GM18909 (cell line): ENCODE measurements around the gene MRPL1.
"Not testable (repeated sequence)": the region's sequence is repeated elsewhere in the genome, so short reads cannot be mapped to it uniquely, and the experiment has no call there.

Experiments
- ATAC-seq: cut with Tn5 transposase; IDR thresholded peaks from one replicate; pipeline ENCODE4 v1.9.1; 2021; ENCODE audit warnings: mild to moderate bottlenecking; ENCODE audit not compliant: unreplicated experiment, poor library complexity

MRPL1 gene

DNA sequence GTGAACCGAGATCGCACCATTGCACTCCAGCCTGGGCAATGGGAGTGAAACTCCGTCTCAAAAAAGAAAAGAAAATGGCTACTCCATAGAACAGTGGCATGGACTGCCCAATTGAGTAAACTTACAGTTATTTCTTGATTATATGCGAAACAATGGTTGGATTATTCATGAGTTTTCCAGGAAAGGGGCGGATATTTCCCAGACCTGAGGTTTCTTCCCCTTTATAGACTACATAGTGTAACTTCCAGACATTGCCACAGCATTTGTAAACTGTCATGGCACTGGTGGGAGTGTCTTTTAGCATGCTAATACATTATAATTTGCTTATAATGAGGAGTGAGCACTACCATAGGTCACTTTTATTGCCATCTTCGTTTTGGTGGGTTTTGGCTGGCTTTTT lies 14.1 kb upstream of the MRPL1 start:
- no peak for ATAC-seq

DNA sequence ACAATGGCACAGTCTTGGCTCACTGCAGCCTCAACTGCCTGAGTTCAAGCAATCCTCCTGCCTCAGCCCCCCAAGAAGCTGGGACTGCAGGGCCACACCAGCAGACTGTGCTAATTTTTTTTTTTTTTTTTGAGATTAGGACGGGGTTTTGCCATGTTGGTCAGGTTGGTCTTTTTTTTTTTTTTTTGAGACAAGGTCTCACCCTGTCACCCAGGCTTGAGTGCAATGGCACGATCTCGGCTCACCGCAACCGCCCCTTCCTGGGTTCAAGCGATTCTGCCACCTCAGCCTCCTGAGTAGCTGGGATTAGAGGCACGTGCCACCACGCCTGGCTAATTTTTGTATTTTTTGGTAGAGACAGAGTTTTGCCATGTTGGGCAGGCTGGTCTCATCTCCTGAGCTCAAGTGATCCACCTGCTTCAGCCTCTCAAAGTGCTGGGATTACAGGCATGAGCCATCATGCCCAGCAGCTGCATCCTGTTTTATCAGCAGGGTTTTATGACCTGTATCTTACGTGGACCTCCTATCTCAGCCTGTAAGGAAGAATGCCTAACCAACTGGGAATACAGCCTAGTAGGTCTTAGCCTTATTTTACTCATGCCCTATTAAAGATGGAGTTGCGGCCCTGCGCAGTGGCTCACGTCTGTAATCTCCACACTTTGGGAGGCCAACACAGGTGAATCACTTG lies 13.2 kb upstream of the MRPL1 start:
- ATAC-seq: no peak

DNA sequence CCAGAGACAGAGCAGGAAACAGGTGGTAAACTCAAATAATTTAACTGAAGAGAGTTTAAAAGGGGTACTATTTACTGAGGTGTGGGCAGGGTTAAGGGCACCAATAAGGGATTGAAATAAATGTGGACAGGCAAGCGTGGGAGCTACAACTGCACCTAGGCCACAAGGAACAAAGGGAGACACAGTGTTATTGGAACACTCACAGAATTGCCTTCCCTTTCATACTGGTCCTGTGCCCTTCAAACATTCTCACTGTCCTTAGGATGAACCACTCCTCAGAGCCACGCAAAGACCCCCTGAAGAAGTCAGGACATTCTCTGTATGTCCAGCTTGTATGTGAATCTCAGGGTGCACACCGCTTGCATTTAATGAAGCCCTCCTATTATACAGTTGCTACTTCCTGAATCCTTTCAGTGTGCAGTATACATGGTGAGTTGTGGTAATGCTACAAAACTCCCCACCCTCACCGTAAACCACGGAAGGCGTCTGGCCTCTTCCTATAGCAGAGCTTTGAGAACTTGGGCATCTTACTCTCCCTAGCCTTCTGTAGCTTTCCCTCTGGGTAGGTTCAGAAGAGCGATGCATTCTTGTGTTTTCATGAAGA lies 9.6 kb upstream of the MRPL1 start:
- peak; percentile 95 for ATAC-seq

GRCh38 chr4:77854431-77855111 lies 8.1 kb upstream of the MRPL1 start:
- no peak for ATAC-seq

DNA sequence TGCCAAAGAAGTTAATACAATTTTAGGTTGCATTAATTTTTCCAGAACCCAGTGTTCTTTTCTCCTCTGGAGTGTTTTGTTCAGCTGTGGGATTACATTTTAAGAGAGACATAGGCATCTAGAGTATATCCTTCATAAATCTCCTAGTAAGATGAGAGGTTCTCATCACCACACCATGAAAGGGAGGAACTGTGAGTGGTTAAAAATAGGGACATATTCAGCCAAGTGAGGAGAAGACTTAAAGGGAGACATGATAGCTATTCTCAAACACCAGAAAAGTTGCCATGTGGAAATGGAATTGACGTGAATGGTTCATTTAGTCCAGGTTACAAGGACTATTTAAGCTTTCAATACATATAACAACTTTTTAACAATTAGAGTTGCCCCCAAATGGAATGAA lies 6.5 kb upstream of the MRPL1 start:
- no peak for ATAC-seq

DNA sequence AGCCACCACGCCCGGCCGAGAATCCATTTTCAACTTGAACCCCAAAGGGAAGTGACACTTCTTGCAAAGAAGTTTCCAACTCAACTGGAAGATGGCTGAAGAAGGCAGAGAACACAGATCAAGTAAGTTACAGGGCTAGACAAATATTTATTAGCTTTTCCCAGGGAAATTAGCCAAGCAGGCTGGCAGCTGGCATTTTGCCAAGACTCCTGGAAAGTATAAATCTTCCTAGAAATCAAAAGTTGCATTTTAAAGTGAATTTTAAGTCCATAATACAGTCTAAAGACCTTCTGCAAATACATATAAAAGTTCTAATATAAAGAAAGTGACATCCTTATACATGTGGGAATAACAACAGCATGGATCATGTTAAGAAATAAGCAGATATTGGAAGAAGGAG lies 3.4 kb upstream of the MRPL1 start:
- no peak for ATAC-seq

GRCh38 chr4:77861495-77861894 lies 1.1 kb upstream of the MRPL1 start:
- ATAC-seq: no peak

- not testable (repeated sequence) for ATAC-seq
These were observed 711 bp downstream of the MRPL1 start for GRCh38 chr4:77863341-77863740.

DNA sequence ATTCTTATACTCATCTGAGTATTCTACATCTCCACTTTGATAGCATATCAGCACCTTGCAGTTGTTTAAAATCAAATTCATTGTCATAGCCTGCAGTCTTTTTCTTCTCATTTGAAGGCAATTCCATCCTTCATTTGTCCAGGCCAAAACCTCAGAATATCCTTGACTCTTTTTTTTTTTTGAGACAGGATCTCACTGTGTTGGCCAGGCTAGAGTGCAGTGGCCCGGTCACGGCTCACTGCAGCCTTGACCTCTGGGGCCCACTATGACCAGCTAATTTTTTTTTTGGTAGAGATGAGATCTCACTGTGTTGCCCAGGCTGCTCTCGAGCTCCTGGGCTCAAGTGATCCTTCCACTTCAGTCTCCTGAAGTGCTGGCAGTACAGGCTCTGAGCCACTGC lies 2.6 kb downstream of the MRPL1 start:
- ATAC-seq: no peak

DNA sequence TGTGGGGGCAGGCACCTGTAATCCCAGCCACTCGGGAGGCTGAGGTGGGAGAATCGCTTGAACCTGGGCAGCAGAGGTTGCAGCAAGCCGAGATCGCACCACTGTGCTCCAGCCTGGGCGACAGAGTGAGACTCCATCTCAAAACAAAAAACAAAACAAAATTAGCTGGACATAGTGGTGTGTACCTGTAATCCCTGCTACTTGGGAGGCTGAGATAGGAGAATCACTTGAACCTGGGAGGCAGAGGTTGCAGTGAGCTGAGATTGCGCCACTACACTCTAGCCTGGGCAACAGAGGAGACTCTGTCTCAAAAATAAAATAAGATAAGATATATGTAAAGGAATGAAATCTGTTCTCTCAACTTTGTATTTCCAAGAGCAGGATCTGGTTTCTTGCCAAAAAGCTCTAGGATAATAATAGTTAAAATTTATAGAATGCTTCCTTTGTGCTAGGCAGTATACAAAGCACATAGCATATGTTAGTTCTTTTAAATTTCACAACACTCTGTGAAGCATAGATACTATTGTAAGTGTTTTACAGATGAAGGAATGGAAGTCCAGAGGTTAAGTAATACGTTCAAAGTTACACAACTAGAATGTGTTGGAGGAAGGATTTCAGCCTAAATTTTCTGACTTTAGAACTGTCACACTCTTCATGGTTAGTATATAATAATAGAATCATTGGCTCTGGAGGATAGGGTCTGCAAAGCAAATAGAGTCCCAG lies 10.3 kb downstream of the MRPL1 start:
- ATAC-seq: no peak

- no peak for ATAC-seq
These were observed 14.5 kb downstream of the MRPL1 start for GRCh38 chr4:77877167-77877566.

- no peak for ATAC-seq
These were observed 15.3 kb downstream of the MRPL1 start for GRCh38 chr4:77877771-77878565.

DNA sequence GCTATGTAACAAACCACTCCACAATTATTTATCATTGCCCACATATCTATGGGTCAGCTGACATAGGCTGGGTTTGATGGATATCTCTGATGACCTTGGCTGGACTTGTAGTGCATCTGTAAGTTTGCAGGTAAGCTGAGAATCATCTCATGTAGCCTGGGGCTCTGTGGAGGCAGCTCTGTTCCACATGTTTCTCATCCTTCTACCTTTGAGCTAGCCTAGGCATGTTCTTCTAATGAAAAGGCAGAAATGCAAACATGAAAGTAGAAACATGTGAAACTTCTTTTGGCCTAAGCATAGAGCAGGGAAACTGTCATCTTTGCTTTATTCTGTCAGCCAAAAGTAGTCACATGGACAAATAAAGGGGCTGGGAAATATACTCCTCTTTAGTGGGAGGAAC lies 18.2 kb downstream of the MRPL1 start:
- no peak for ATAC-seq

DNA sequence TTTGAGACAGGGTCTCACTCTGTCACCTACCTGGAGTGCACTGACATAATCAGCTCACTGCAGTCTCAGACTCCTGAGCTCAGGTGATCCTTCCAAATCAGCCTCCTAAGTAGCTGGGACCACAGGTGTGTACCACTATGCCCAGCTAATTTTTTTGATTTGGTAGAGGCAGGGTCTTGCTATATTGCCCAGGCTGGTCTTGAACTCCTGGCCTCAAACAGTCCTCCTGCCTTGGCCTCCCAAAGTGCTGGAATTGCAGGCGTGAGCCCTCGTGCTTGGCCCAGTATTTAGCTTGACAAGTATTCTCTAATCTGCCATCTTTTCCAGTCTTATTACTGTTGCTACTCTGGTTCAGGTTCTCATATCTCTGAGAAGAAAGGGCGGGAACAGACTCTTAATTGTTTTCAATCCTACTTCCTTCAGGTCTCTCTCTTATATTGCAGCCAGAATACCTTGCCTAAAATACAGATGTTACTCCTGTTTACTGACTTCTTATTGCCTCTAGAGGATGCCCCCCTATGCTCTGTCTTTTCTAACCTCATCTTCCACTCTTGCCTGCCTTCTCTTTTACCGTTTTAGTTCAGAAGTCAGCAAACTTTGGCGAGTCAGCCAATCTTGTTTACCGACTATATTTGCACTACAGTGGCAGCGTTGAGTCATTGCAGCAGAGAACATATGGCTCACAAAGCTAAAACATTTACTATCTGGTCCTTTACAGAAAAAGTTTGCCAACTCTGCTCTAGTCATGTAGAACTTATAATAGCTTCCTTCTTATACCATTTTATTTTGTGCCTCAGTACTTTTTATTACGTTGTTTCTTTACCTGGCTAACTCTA lies 19.0 kb downstream of the MRPL1 start:
- no peak for ATAC-seq

GRCh38 chr4:77893451-77893850 lies 30.8 kb downstream of the MRPL1 start:
- ATAC-seq: no peak

GRCh38 chr4:77899607-77900006 lies 37.0 kb downstream of the MRPL1 start:
- ATAC-seq: no peak

GRCh38 chr4:77903186-77903585 lies 40.6 kb downstream of the MRPL1 start:
- ATAC-seq: no peak

GRCh38 chr4:77905651-77906263 lies 43.1 kb downstream of the MRPL1 start:
- no peak for ATAC-seq

GRCh38 chr4:77910676-77911075 lies 48.0 kb downstream of the MRPL1 start:
- ATAC-seq: no peak
